ENCODE results near the gene ATP9B.

The ATP9B gene

DNA sequence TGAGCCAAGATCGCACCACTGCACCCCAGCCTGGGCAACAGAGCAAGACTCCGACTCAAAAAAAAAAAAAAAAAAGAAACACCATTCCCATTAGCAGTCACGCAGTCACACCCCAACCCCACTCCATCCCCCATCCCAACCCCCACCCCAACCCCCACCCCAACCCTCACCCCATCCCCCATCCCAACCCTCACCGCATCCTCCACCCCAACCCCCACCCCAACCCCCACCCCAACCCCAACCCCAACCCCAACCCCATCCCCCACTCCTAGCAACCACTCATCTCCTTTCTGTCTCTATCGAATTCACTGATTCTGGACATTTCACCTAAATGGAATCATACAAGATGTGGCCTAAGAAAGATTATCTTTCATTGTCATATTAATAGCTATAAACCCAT lies 25.9 kb upstream of the ATP9B start:
- TF ChIP-seq ZFX (IDR thresholded peaks at IDR 0.05; ENCODE audit: borderline replicate concordance) (no peak), CTCF (IDR thresholded peaks at IDR 0.05) (no peak)
- H3K27ac ChIP-seq = no peak overlapping the region

GRCh38 chr18:79046522-79046921 lies 22.7 kb upstream of the ATP9B start:
- no peak overlapping the region for H3K27ac ChIP-seq
- TF ChIP-seq ZFX (IDR thresholded peaks at IDR 0.05; ENCODE audit: borderline replicate concordance) = no peak
- no peak for TF ChIP-seq CTCF (IDR thresholded peaks at IDR 0.05)

GRCh38 chr18:79047556-79048244 lies 21.5 kb upstream of the ATP9B start:
- H3K27ac ChIP-seq = no peak overlapping the region
- TF ChIP-seq ZFX (IDR thresholded peaks at IDR 0.05; ENCODE audit: borderline replicate concordance) (no peak), CTCF (IDR thresholded peaks at IDR 0.05) (no peak)

GRCh38 chr18:79048245-79048632 lies 21.0 kb upstream of the ATP9B start:
- no peak overlapping the region for H3K27ac ChIP-seq
- TF ChIP-seq ZFX (IDR thresholded peaks at IDR 0.05; ENCODE audit: borderline replicate concordance) = no peak
- no peak for TF ChIP-seq CTCF (IDR thresholded peaks at IDR 0.05)

- TF ChIP-seq CTCF (IDR thresholded peaks at IDR 0.05) = no peak
- TF ChIP-seq ZFX (IDR thresholded peaks at IDR 0.05; ENCODE audit: borderline replicate concordance) = no peak
- H3K27ac ChIP-seq = no peak overlapping the region
Measured at GRCh38 chr18:79049506-79049905, 19.7 kb upstream of the ATP9B start.

DNA sequence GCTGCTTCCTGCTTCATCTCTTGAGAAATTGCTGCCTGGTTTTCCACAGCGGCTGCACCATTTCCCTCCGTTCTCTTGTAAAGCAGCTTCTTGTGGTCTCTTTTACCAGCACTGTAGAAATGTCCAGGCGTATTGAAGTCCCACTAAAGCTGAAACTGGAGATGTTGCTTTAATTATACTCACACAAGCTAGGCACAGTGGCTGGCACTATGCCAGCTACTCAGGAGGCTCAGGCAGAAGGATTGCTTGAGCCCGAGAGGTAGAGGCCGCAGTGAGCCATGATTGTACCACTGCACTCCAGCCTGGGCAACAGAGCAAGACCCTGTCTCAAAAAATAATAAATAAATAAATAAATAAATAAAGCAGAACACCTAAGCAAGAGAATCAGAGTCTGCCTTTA lies 19.2 kb upstream of the ATP9B start:
- TF ChIP-seq ZFX (IDR thresholded peaks at IDR 0.05; ENCODE audit: borderline replicate concordance) (no peak), CTCF (IDR thresholded peaks at IDR 0.05) (no peak)

GRCh38 chr18:79056827-79057367 lies 12.3 kb upstream of the ATP9B start:
- no peak for TF ChIP-seq ZFX (IDR thresholded peaks at IDR 0.05; ENCODE audit: borderline replicate concordance)
- TF ChIP-seq CTCF (IDR thresholded peaks at IDR 0.05) = no peak
- no peak overlapping the region for H3K27ac ChIP-seq

More for the DNA sequence above, 19.2 kb upstream of the ATP9B start:
- no peak overlapping the region for H3K27ac ChIP-seq
